Gastroesophageal sphincter (tissue), 4 donors: ENCODE results near the gene NLRP4. TPM values are rescaled to one million over a fixed set of nuclear protein-coding genes. Genes with fewer than 3 reads are reported as not detected.

Experiments used
- ATAC-seq: fragments of 150-250 bp; one replicate; pipeline ENCODE4 v1.9.1; 2016; ENCODE audit warnings: mild to moderate bottlenecking, moderate library complexity
- H3K27ac ChIP-seq, 4 donors: fragments of 200-600 bp; sonication (generic) in 3 of 4; 1 replicate in 3 of 4; 2 replicates in 1 of 4; pipeline ENCODE4 v1.5.1; 2016 to 2019
- H3K27me3 ChIP-seq: fragments of 200-600 bp; sonication (generic); one replicate; pipeline ENCODE4 v1.5.1; 2019
- H3K36me3 ChIP-seq, 2 donors: fragments of 200-600 bp; sonication (generic); one replicate each; pipeline ENCODE4 v1.5.1; 2019; ENCODE audit warnings: control low read depth in 1 of 2
- H3K4me1 ChIP-seq, 3 donors: fragments of 200-600 bp; sonication (generic); 1 replicate in 2 of 3; 2 replicates in 1 of 3; pipeline ENCODE4 v1.5.1; 2016 to 2019; ENCODE audit warnings: control low read depth in 2 of 3
- H3K4me3 ChIP-seq, 2 donors: fragments of 200-600 bp; sonication (generic); one replicate each; pipeline ENCODE4 v1.5.1; 2019; ENCODE audit warnings: mild to moderate bottlenecking in 1 of 2, moderate library complexity in 1 of 2
- H3K9me3 ChIP-seq, 3 donors: fragments of 200-600 bp; sonication (generic); one replicate each; pipeline ENCODE4 v1.5.1; 2017 to 2019; ENCODE audit warnings: control low read depth in 2 of 3
- EP300 ChIP-seq: sonication (generic); formaldehyde crosslinking; IDR thresholded peaks from one replicate; pipeline ENCODE4 v1.6.1; 2017; ENCODE audit warnings: antibody characterized with exemption, mild to moderate bottlenecking
- POLR2A ChIP-seq, 2 donors: fragments of 450-650 bp; IDR thresholded peaks; one replicate each; pipeline ENCODE4 v1.6.1; 2017; ENCODE audit warnings: antibody characterized with exemption in 2 of 2, mild to moderate bottlenecking in 2 of 2, moderate library complexity in 1 of 2
- POLR2AphosphoS5 ChIP-seq: sonication (generic); formaldehyde crosslinking; IDR thresholded peaks from one replicate; pipeline ENCODE4 v1.6.1; 2017; ENCODE audit warnings: antibody characterized with exemption
- WGBS, 2 donors: methylation state at CpG; one replicate each; pipeline ENCODE4 v1.1.5; 2018; ENCODE audit warnings: low coverage in 1 of 2; 5-methylcytosine and 5-hydroxymethylcytosine counted together
- total RNA-seq, 4 donors: library from RNA; depleted of rRNA; stranded (reverse); fragments of >200 nt; gene quantifications; one replicate each; pipeline ENCODE4 v1.1.0, GENCODE V29; 2016
- TF ChIP-seq, protein P1 (sequence below), 4 experiments: fragments of 200-600 bp in 2 of 4; fragments of 450-650 bp in 2 of 4; sonication (generic) in 1 of 4; IDR thresholded peaks; one replicate each; pipeline ENCODE4 v1.5.1; 2017 to 2019; ENCODE audit warnings: antibody characterized with exemption in 4 of 4, mild to moderate bottlenecking in 2 of 4, moderate library complexity in 2 of 4

NLRP4 gene
- total RNA-seq, 4 donors from 2014 or later = not detected

- Histone ChIP-seq H3K4me1 (no peaks in the 10 kb centered on the region), H3K4me3 (no peak overlapping the region), H3K36me3 (no peaks in the 10 kb centered on the region), H3K27ac (no peak overlapping the region), H3K27me3 (peaks cover 20% of the 10 kb centered on the region), H3K9me3 (peaks cover 0 to 6% (median 0%) of the 10 kb centered on the region in 3 donors)
- 62% methylated on average over 3 of the region's 3 CpGs; no CpG with 5 or more reads in 1 of the 2 donors for WGBS, 2 donors
- TF ChIP-seq POLR2A (IDR thresholded peaks at IDR 0.05) (no peak), EP300 (no peak), POLR2AphosphoS5 (no peak)
- TF ChIP-seq, protein P1, sequence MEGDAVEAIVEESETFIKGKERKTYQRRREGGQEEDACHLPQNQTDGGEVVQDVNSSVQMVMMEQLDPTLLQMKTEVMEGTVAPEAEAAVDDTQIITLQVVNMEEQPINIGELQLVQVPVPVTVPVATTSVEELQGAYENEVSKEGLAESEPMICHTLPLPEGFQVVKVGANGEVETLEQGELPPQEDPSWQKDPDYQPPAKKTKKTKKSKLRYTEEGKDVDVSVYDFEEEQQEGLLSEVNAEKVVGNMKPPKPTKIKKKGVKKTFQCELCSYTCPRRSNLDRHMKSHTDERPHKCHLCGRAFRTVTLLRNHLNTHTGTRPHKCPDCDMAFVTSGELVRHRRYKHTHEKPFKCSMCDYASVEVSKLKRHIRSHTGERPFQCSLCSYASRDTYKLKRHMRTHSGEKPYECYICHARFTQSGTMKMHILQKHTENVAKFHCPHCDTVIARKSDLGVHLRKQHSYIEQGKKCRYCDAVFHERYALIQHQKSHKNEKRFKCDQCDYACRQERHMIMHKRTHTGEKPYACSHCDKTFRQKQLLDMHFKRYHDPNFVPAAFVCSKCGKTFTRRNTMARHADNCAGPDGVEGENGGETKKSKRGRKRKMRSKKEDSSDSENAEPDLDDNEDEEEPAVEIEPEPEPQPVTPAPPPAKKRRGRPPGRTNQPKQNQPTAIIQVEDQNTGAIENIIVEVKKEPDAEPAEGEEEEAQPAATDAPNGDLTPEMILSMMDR (IDR thresholded peaks at IDR 0.05) = no peak
- ATAC-seq = no peak
Measured at GRCh38 chr19:55811340-55811739, 25.0 kb upstream of the NLRP4 start.

DNA sequence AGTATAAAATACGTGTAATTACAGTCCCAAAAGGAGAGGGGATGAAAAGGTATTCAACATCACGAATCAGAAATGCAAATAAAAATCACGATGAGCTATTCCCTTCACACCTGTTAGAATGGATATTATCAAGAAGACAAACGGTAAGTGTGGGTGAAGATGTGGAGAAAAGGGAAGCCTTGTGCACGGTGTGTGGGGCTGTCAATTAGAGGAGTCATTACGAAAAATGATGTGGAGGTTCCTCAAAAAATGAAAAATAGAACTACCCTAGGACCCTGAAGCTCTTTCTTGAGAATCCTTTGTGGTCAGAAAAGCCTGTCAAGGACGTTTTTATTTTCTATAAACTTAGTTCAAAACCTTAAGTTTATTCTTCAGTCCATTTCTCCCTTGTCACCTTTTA is 23.9 kb upstream of the NLRP4 start:
- H3K27me3 ChIP-seq = peaks cover 20% of the 10 kb centered on the region
- WGBS, 2 donors = 53 to 56% methylated on average over 6 to 7 of the region's 7 CpGs
- H3K27ac ChIP-seq = no peak overlapping the region
- no peak for ATAC-seq
- TF ChIP-seq, protein P1 (IDR thresholded peaks at IDR 0.05) = no peak
- no peak for TF ChIP-seq POLR2AphosphoS5
- no peak for TF ChIP-seq EP300
- no peak for TF ChIP-seq POLR2A (IDR thresholded peaks at IDR 0.05)
- no peaks in the 10 kb centered on the region for H3K4me1 ChIP-seq
- no peak overlapping the region for H3K4me3 ChIP-seq
- H3K9me3 ChIP-seq = peaks cover 0 to 1% (median 0%) of the 10 kb centered on the region in 3 donors
- no peaks in the 10 kb centered on the region for H3K36me3 ChIP-seq

GRCh38 chr19:55813906-55814305 is 22.4 kb upstream of the NLRP4 start:
- no peak overlapping the region for H3K27ac ChIP-seq
- H3K4me3 ChIP-seq = no peak overlapping the region
- 75 to 93% methylated on average over 5 of the region's 5 CpGs for WGBS, 2 donors
- ATAC-seq = no peak
- H3K36me3 ChIP-seq = no peaks in the 10 kb centered on the region
- no peak for TF ChIP-seq EP300
- TF ChIP-seq POLR2A (IDR thresholded peaks at IDR 0.05) = no peak
- TF ChIP-seq, protein P1 (IDR thresholded peaks at IDR 0.05) = no peak
- TF ChIP-seq POLR2AphosphoS5 = no peak
- H3K9me3 ChIP-seq = no peaks in the 10 kb centered on the region
- no peaks in the 10 kb centered on the region for H3K4me1 ChIP-seq
- peaks cover 20% of the 10 kb centered on the region for H3K27me3 ChIP-seq

DNA sequence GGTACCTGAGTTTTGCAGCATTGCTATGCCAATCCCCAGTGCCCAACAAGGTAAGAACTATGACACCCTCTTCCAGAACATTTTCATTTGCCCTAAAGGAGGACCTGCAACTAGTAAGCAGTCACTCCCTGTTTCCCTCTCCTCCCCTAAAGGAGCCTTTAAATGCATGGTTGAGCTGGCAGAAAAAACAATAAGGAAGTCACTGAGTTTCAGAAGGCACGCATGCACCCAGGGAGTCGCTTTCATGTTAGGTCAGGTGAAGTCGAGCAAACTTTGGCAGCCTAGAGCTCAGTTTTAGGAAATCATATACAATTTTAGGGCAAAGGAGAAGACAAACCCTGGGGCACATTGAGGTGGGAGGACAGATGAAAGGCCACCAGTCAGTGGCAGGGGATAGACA is 16.3 kb upstream of the NLRP4 start:
- H3K27ac ChIP-seq = no peak overlapping the region
- H3K9me3 ChIP-seq = no peaks in the 10 kb centered on the region
- H3K4me1 ChIP-seq = no peaks in the 10 kb centered on the region
- H3K36me3 ChIP-seq = no peaks in the 10 kb centered on the region
- no peak overlapping the region for H3K4me3 ChIP-seq
- 78% methylated on average over 3 of the region's 3 CpGs; no CpG with 5 or more reads in 1 of the 2 donors for WGBS, 2 donors
- TF ChIP-seq EP300 (no peak), POLR2A (IDR thresholded peaks at IDR 0.05) (no peak), POLR2AphosphoS5 (no peak)
- TF ChIP-seq, protein P1 (IDR thresholded peaks at IDR 0.05) = no peak
- H3K27me3 ChIP-seq = peaks cover 12% of the 10 kb centered on the region
- no peak for ATAC-seq

GRCh38 chr19:55830656-55831055 is 5.7 kb upstream of the NLRP4 start:
- ATAC-seq = no peak
- Histone ChIP-seq H3K27ac (no peak overlapping the region), H3K4me1 (no peaks in the 10 kb centered on the region), H3K36me3 (no peaks in the 10 kb centered on the region), H3K4me3 (no peak overlapping the region), H3K27me3 (peaks cover 15% of the 10 kb centered on the region), H3K9me3 (no peaks in the 10 kb centered on the region)
- 29 to 64% methylated on average over 1 to 2 of the region's 5 CpGs for WGBS, 2 donors
- TF ChIP-seq EP300 = no peak
- TF ChIP-seq POLR2AphosphoS5 = no peak
